Urothelium cell line (cell line): ENCODE measurements around the gene TRAK1.

Experiments used
- DNase-seq: peaks from one replicate; pipeline ENCODE4 v3.0.0; 2011; ENCODE audit warnings: low spot score, mixed read lengths
- FAIRE-seq: peaks from 2 replicates; lab custom pipeline; 2011; peaks lifted over from hg19 to GRCh38; lab: Jason Lieb, UNC

Gene TRAK1

DNA sequence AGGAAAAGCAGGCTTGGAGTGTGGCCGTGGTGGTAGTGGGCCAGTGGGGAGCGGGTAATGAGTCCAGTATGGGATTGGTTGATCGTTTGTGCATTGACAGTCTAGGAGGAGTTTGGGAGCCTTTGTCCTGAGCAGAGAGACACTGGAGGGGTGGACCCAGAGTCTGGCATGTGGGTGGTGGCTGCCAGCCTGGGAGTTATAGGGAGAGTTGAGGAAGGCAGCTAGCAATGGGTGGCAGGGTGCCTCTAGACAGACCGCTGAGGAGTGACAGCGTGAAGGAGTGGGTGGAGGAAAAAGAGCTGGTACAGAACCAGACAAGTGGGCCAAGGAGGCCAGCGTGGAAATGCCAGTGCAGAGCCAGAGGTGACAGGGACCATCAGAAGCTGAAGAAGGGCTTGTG is 176.7 kb downstream of the TRAK1 start:
- FAIRE-seq = no peak
- no peak for DNase-seq

DNA sequence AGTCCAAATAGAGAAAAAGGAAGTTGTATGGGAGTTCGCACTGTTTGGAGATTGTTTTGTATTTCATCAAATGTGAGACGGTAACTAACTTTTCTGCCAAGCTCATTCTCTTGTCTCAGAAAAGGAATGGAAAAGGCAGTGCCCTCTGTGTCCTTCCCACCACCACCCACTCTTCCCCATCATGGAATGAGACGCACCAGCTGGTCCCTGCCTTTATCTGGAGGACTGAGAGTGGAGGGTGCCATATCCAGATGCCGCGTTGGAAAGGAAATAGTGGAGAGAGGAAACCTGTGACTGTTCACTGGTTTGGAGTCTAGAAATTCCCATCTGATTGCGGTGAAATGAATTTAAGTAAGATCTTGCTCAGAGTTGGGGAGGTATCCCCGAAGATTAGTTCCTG is 178.5 kb downstream of the TRAK1 start:
- DNase-seq (no peak), FAIRE-seq (no peak)

DNA sequence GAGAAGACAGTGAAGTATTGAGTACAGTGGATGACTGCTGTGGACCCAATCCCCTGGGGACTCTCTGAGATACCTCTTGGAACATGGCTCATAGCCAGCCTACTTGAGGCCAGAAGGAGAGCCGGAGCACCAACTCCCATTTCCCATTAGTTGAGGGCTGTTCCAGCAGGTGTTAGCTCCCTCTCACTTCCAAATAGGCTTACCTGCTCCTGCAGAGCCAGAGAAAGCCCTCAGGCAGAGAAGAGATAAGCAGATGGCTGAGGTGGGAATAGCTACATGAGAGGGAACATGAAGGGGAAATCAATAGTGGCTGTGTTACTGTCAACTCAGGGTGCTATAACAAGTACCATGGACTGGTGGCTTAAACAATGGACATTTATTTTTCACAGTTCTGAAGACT is 179.4 kb downstream of the TRAK1 start:
- FAIRE-seq = no peak
- no peak for DNase-seq

DNA sequence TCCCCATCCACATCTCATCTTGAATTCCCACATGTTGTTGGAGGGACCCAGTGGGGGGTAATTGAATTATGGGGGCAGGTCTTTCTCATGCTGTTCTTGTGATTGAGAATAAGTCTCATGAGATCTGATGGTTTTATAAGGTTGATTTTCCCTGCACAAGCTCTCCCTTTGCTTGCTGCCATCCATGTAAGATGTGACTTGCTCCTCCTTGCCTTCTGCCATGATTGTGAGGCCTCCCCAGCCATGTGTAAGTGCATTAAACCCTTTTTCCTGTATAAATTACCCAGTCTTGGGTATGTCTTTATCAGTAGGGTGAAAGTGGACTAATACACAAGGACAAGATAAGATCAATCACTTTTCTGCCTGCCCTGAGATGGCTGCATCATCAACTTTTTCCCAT is 180.6 kb downstream of the TRAK1 start:
- DNase-seq (no peak), FAIRE-seq (no peak)

DNA sequence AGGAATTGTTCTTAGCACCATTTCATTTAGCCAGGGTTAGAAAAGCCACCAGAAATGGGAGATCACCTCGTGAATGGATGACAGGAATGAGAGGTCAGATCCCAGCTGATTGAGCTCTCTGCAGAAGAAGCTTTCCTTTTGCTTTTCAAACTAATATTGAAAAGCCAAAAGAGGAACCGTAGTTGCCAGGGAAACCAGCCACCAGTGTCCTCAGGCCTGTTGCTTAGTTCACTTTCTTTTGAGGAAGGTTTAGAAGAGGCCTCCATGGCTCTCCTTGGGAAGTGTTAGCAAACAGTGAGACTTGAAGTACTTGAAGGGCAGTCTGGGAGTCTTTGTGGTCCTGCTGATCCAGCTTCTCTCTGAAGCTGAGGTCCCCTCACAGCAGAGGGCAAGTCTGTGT is 182.2 kb downstream of the TRAK1 start:
- no peak for DNase-seq
- no peak for FAIRE-seq

DNA sequence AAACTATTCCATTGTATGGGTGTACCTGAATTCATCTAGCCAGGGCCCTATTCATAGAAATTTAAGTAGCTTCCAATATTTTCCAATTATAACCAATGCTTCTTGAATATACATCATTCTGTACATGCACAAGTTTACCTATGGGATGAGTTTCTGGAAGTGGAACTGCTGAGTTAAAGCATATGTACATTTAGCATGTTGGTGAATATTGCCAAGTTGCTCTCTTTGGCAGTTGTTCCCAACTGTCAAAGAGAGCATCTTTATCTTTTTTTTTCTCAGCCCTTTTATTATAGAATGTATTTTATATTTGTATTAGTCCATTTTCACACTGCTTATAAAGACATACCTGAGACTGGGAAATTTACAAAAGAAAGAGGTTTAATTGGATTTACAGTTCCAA is 183.1 kb downstream of the TRAK1 start:
- FAIRE-seq (no peak), DNase-seq (no peak)

DNA sequence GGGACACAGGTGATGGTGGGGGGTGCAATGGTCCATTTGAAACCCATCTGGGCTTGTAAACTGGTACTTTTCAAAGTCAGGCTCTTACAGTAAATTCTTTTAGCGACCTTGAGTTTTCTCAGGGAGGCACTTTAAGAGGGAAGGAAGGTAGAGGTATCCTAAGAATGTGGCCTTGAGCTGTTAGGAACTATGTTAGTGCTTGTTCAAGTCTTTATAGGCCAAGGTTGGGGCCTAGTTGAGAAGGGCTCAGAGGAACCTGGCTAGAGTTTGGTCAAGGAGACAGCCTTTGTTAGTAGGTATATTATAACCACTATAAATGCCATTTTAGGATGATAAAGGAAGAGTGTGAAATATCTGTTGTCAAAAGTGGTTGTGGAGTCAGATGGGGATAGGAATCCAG is 184.1 kb downstream of the TRAK1 start:
- FAIRE-seq = no peak
- DNase-seq = no peak
